ENCODE measurements around the gene SLBP.
"Not testable (repeated sequence)": the region's sequence is repeated elsewhere in the genome, so short reads cannot be mapped to it uniquely, and the experiment has no call there.

The SLBP gene

DNA sequence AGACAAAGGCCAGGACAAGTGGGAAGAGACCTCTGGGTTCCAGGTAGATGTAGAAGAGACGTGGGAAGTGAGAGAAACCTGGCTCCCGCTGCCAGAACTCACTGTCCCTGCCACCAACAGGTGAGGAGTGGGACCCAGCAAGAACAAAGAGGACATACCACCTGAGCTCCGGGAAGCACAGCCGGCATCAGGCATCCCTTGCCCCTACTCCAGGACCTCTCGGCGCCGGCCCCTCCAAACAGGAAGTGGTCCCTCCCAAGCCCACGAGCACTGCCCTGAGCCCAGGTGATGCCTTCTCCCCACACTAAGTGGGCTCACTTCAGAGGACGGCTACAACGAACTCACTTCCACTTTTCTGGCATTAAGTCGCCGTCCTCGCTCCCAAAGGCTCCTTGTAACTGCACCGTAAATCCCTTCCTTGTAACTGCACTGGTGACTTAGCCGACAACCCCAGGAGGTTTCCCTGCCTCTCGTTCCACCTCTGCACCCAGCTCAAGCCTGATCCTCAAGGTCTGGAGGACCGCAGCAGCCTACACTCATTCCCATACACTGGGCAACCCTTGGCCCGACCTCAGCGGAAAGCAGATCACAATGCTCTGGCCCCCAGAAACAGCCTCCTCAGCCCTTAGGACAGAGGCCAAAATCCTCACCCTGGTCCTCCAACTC is 36.9 kb downstream of the SLBP start:
- DNase-seq (ENCODE audit: low spot score), result no peak

DNA sequence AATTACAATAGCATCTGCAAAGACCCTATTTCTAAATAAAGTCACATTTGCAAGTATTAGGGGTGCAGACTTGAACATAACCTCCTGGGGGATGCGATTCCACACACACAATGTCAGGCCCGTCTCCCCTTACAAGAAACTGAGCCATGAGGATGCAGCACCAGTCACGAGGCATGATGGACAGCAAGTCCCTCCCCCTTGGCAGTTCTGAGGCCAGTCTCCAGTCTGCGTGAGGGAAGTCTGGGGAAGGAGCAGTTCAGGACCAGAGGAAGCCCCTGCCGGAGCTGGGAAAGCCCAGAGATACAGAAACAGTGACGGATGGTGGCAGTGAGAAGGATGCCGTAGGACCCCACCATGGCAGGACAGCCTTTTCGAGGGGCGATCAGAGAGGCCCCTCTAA is 37.4 kb downstream of the SLBP start:
- no peak for DNase-seq (ENCODE audit: low spot score)

DNA sequence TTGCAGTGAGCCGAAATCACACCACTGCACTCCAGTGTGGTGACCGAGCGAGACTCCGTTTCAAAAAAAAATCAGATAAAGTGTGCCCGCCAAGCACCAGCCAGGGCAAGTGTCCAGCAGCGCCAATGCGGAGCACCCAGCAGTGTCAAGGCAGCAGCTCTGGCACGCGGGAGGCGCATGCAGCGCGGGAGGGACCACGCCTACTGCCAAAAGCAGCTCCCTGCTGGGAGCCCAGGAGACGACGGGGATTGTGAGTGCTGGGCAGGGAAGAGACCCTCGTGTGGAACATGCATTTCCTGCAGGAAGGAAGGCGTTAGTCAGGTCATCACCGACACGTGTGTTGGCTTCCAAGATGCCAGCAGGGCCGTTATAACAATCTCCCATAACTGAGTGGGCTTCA is 38.4 kb downstream of the SLBP start:
- DNase-seq (ENCODE audit: low spot score), result no peak

DNA sequence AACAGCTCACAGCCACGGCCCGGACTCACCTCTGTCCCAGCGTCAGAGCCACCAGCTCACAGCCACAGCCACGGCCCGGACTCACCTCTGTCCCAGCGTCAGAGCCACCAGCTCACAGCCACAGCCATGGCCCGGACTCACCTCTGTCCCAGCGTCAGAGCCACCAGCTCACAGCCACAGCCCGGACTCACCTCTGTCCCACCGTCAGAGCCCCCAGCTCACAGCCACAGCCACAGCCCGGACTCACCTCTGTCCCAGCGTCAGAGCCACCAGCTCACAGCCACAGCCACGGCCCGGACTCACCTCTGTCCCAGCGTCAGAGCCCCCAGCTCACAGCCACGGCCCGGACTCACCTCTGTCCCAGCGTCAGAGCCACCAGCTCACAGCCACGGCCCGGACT is 41.1 kb downstream of the SLBP start:
- not testable (repeated sequence) for DNase-seq (ENCODE audit: low spot score)

DNA sequence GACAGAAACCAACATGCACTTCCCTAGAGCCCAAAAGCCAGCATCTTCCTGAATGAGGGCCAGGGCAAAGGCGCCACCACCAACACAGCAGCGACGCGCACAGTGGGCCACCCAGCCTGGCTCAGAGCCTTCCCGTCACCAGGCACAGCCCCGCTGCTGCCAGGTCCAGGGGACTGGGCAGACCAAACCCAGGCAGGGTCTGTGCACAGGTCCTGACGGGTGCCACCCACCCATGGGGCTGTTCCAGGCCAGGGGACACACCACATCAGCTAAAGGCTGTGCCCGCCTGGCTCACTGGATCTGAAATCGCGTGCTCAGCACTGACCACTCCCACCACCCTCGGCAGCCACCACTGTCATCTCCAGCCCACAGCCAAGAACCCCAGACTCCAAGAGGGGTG is 41.8 kb downstream of the SLBP start:
- no peak for DNase-seq (ENCODE audit: low spot score)

DNA sequence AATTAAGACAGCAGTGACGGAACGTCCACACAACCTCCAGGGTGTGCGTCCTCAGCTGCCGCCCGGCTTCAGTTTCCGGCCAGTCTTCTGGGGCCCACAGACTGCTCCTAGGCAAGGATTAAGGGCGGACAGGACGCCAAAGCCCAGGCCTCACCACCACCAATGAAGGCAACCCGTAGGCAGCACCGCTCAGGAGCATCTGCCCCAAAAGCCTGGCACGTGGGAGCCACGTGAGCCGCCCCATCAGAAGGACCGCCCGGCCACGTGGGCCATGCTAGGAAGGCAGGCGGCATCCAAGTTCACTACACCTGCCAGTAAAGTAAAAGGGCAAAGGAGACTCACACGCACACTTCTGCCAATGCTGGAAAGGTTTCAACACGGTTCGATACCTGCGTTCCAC is 42.3 kb downstream of the SLBP start:
- no peak for DNase-seq (ENCODE audit: low spot score)

DNA sequence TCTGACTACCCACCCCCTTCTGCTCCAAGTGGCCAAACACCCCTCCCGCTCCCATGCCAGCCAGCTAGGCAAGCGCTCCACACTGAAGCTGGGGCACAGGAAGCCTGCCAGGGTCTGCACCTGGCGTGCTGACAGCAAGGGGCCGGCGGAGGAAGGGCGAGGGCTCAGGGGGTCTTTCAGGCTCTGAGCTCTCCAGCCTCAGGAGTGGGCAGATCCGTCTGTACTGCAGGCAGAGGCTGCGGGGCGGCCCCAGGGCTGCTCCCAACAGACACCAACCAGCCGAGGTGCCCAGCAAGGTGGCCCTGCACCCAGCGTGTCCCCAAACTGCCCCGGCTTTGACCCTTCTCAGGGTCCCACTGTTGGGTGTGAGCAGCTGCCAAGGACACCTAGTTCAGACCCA is 42.8 kb downstream of the SLBP start:
- no peak for DNase-seq (ENCODE audit: low spot score)

DNA sequence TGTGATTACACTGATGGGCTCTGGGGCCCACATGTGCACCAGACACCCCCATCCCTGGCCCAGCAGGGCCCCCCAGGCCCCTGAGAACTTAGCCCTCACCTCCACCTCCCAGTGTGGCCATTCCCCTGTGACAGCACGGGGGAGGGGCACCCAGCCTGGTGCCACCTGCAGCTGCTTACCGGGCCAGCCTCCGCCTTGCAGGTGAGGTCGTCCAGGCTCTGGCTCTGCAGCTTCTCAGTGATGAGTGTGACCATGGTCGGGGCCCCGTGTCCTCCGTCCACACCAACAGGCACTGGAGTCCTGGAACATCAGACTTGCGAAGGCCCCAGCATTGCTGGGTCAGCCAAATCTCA is 43.7 kb downstream of the SLBP start:
- DNase-seq (ENCODE audit: low spot score), result no peak

DNA sequence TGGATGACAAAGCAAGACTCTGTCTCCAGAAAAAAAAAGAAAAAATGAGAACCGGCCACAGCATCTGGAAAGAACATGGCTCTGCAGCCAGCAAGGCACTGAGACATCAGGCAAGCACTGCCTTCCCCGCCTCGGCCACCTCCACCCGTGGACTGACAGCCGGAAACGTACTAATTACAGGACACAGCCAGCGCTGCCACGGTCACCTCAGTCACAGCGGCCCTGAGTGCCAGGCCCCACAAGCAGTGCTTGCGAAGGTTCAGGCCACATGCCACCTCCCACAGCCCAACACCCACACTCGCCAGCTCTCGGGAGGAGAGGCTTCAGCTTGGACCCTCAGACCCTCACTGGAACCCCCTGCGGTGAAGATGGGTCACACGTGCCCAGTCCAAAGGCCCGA is 44.8 kb downstream of the SLBP start:
- DNase-seq (ENCODE audit: low spot score), result no peak

DNA sequence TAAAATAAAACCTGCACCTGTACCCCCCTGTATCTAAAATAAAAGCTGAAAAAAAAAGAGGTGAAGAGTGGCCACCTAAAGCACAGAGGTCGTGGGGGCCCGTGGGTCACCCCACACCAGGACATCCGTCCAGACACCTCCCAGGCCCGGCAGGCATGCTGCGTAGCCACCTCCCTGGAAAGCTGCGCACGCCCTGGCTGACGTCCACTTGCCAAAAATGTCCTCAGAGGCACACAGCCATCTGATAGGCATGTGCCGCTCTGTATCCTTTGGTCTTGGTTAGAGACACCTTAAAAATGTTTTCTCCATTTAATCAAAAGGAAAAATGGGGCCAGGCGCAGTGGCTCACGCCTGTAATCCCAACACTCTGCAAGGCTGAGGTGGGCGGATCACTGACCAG is 45.7 kb downstream of the SLBP start:
- no peak for DNase-seq (ENCODE audit: low spot score)

DNA sequence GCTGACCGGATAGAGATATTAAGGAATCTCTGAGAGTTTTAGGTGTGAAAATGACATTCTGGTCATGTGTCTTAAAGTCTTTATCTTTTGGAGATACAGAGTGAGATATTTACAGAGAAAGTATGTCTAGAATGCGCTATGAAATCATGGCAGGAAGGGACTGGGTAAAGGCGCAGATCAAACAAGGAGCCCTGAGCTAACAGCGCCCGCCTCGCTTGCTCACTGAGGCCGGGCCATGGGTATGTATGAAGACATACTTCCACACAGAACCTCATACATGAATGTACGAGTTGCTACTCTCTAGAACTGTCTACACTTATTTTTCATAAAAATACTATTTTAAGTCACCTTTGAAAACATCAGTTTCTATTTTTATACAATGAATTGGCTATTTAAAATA is 48.0 kb downstream of the SLBP start:
- no peak for DNase-seq (ENCODE audit: low spot score)

DNA sequence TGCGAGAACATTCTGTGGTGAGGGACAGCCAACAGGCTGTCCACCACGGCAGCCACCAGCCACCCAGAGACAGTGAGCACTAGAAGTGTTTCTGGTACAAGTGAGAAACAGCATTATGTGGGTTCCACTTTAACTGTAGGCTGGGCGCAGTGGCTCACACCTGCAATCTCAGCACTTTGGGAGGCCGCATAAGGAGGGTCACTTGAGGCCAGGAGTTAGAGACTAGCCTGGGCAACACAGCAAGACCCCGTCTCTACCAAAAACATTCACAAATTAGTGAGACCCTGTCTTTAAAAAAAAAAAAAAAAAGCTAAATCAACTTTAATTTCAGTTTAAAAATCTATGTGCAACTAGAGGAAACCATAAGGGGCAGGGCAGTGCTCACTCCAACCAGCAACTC is 48.6 kb downstream of the SLBP start:
- DNase-seq (ENCODE audit: low spot score), result no peak

DNA sequence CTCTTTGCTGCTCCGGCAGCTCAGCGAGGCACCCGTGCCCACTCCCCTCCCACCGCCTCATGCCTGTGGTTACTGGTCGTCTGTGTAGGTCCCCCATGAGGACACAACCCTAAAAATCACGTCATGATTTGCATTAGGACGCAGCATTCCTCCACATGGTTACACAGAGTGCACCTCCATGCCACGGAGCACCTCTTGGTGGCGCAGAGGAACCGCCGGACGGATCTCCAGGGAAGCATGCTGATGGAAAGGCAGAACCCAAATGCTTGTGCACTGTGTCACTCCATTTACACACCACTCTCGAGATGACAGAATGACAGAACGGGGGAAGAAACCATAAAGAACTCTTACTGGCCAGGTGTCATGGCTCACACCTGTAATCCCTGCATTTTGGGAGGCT is 50.4 kb downstream of the SLBP start:
- DNase-seq (ENCODE audit: low spot score), result no peak

DNA sequence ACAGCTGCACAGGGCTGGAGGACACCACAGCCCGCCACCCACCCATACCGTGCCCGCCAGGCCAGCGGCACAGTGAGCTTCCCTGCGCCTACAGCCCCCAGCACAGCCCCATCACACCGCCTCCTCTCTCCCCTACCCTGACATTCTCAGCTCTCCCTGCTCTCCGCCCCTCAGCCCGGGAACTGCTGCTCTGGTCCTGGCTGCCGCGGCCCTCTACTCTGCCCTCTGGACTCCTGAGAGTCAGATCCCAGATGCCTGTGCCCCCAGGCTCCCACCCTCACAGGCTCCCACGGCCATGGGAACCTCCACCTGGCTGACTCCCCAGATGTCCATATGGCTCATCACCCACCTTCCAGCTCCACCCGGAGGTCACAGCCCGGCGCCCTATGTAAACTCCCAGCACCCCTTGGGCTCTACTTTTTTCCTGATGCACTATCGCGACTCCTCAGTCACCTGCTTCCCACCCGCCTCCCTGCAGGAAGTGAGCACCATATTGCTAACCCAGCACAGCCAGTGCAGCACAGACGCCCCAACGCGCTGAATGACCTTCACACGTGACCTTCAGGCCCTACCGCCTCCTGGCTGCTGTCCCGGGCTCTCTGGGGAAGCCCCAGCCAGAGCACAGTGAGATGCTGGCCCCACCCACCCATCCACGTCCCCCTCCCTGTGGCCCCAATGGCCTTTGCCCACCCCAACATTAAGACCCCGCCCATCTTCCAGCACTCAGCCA is 51.0 kb downstream of the SLBP start:
- DNase-seq (ENCODE audit: low spot score), result no peak

DNA sequence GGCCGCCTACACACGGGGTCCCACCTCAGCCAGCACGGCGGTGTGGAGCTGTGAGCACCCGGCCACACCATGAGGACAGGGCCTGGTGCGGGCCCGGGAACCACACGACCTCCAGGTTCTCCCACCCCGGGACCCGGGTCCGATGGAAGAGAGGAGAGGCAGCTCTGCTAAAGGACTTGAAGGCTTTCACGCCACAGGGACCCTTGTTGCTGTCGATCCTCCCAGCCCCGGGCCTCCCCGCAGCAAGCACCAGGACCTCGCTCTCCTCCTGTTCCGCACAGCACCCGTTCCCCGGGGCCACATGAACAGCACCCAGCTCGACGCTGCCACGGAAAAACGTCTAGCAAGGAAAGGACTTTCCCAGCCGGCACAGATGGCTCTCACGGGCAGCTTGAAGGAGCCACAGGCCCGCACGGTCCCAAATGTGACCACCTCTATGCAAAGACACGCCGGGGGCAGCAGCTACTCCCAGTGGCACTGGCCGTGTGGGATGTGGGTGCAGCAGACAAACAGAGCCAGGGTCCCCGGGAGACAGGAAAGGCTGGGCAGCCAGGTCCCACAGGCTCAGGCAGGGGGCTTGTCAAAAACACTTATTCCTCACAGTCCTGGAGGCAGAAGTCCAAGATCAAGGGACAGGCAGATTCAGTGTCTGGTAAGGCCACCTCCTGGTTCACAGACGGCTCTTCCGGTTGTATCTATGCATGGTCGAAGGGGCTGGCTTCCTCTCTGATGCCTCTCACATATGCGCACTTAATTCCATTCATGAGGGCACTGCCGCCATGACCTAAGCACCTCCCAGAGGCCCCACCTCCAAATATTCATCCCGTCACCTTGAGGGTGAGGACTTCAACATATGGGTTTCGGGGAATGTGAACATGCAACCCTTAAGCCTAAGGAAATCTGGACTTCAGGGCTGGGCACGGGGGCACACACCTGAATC is 52.7 kb downstream of the SLBP start:
- no peak for DNase-seq (ENCODE audit: low spot score)

DNA sequence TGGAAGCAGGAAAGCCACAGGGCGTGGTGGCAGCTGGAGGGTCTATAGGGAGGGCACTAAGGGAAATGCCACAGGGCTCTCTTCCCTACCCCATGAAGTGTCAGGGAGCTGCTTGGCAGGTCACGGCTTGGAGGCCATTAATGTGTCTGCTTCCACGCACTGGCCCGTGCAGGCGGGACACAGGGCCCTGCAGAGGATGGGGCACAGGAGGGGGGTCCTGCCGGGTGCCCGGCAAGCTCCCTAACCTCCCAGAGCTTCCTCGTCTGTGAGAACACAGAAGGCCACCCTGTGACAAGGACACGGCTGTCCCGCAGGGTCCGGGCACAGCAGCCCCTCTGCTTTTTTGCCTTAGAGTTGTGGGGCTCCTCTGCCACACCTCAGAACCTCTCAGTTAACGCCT is 53.5 kb downstream of the SLBP start:
- no peak for DNase-seq (ENCODE audit: low spot score)

DNA sequence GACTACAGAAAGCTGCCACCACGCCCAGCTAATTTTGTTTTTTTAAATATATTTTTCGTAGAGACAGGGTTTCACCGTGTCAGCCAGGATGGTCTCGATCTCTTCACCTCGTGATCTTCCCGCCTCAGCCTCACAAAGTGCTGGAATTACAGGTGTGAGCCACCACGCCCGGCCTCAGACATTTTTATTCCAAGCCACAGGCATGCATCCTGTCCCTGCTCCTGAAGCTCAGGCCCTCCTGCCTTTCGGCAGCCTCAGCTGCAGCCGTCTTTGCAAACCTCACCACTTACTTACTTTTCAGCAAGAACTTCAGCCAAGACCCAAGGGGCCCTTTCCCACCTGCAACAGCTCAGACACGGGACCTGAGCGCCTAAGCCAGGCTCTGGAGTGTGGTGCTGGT is 54.0 kb downstream of the SLBP start:
- DNase-seq (ENCODE audit: low spot score), result no peak

DNA sequence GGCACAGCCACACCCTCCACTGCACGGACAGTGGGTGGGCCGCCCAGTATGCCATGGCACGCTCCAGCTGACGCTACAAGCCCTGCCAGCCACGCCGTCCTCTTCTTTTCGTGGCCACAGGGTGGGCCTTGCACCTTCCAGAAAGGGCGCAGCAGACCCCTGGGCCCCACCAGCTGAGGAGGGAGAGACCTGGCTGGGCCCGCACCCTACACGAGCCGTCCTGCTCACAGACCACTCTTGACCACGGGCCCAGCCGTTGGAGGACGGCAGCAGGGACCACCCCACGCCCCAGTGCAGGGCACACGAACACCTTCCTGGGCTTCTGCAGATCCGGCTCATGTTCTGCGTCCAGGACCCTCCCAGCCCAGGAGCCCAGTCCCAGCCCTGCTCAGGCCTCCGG is 55.1 kb downstream of the SLBP start:
- DNase-seq (ENCODE audit: low spot score), result no peak

DNA sequence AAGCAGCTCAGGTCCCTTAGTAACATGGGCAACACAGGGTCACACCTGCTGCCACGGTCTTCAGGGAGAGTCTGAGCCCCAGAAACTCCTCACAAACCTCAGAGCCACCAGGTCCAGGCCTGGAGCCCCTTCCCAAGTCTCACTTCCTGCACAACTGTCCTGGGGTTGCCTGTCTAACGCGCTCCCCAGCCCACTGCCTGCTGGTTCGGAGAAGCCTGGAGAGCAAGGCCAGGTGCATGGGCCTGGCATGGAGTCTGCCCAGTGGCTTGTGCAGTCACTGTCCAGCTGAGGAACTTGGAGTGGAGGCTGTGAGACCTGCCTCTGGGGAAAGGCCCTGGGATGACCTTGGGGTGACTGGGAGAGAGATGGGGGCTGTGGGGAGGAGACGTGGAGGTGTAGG is 56.0 kb downstream of the SLBP start:
- DNase-seq (ENCODE audit: low spot score), result no peak

DNA sequence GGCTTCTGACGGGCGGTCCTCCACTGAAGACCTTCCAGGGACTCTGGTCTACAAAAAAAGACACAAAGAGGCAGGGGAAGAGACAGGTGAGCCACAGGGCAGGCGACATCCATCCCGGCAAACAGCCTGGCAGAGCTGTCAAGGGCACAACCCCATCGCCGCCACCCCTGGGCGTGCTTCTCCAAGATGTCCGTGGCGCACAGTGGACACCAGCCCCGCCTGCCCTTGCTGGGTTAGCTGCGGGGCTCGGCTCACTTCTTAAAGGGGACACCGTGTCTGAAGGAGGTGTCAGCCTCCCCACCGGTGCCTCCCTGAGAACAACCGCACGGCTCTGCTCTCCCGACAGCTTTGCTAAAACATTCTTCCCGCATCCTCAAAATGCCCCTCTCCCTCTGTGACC is 56.4 kb downstream of the SLBP start:
- DNase-seq (ENCODE audit: low spot score), result no peak

DNA sequence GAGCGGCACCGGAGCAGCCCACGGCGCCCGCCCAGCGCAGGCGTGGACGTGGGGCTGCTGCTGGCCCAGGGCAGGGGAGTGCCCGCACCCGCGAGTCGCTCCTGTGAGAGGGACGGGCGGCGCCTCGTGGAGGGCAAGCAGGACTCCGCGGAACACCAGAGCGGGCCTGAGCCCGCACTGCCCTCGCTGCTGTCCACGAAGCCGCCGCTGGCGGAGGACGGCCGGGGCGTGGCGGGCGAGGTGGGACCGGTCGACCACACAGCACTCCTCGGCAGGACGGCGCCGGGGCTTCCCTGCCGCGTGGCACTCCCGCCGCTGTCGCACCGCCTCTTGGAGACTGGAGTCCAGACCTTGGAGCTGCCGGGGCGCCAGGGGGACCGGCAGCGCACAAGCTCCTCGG is 57.0 kb downstream of the SLBP start:
- no peak for DNase-seq (ENCODE audit: low spot score)

DNA sequence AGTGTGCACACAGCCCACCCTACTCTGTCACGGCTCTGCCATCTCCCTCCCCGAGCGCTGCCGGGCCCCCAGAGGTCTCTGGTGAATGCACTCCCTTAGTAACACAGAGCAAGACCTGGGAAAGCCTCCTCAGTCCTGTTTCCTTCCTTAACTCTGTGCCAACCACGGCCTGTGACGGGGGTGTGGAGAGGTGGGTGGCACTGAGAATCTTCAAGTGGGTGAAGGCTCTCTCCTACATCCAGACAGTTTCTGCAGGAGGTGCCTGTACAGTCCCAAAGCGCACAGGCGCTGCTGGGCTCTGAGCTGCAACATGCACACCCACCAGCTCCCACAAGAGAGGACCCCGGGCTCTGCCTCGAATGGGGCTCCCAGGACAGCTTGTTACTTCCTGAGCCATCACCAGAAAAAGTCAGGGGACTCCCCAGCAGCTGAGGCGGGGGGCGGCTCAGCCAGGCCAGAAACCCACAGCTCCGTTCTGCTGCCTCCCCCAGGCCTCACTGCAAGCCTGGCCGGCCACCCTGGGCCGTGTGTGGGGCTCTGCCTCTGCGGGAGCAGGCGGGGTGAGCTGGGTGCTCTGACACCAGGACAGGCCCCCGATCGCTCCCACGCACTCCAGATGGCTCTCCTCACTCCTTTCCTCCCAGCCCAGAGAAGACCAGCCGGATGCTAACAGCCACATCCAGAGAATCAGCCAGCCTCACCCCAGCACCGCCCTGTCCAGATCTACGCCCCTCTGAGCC is 57.7 kb downstream of the SLBP start:
- DNase-seq (ENCODE audit: low spot score), result no peak
